PC-3 (cell line): Measurements from ENCODE around the gene RND3. TPM values are rescaled to one million over a fixed set of nuclear protein-coding genes. Genes with fewer than 3 reads are reported as not detected.
A peak's percentile ranks its signal among the peaks of the same experiment; 100 is the strongest.

Source experiments
- ATAC-seq: fragments of 200-7000 bp; cut with Tn5 transposase; 2 replicates; pipeline ENCODE4 v1.9.1; 2020; ENCODE audit warnings: mild to moderate bottlenecking, moderate library complexity
- BruUV-seq: library from RNA; stranded (reverse); fragments of 400-500 nt; replicated peaks from 2 replicates; lab custom pipeline; 2021; lab: Mats Ljungman, UMichigan
- CTCF ChIA-PET: fragments of 300-600 bp; sonication (Branson Sonifier 250); formaldehyde crosslinking; loops from one replicate; lab custom pipeline; 2022; ENCODE audit warnings: antibody characterized with exemption; lab: Charles Lee
- POLR2A ChIA-PET: fragments of 300-600 bp; sonication (Branson Sonifier 250); formaldehyde crosslinking; loops from one replicate; lab custom pipeline; 2022; ENCODE audit warnings: antibody characterized with exemption; ENCODE audit not compliant: unreplicated experiment; lab: Charles Lee
- DNase-seq: peaks from one replicate; pipeline ENCODE4 v3.0.0-alpha.2; 2015
- H2AFZ ChIP-seq: fragments of 300-600 bp; sonication (generic); 2 replicates; pipeline ENCODE4 v1.6.0; 2016; ENCODE audit warnings: antibody characterized with exemption, low read length
- H3F3A ChIP-seq: fragments of 300-600 bp; sonication (generic); one replicate; pipeline ENCODE4 v1.6.0; 2017; ENCODE audit warnings: antibody characterized with exemption, low read length, control low read depth, mild to moderate bottlenecking; ENCODE audit not compliant: unreplicated experiment
- H3K27ac ChIP-seq: fragments of 300-600 bp; sonication (generic); 2 replicates; pipeline ENCODE4 v1.5.1; 2016; ENCODE audit warnings: mild to moderate bottlenecking, low read length
- H3K27me3 ChIP-seq: fragments of 300-600 bp; sonication (generic); 2 replicates; pipeline ENCODE4 v1.6.1; 2016; ENCODE audit warnings: low read length, mixed read lengths
- H3K36me3 ChIP-seq: fragments of 300-600 bp; sonication (generic); 2 replicates; pipeline ENCODE4 v1.6.1; 2016; ENCODE audit warnings: low read depth, mixed run types, low read length, mixed read lengths
- H3K4me1 ChIP-seq: fragments of 300-600 bp; sonication (generic); 2 replicates; pipeline ENCODE4 v1.5.1; 2016; ENCODE audit warnings: low read length; ENCODE audit not compliant: insufficient read depth
- H3K4me2 ChIP-seq: fragments of 300-600 bp; sonication (generic); 2 replicates; pipeline ENCODE4 v1.6.0; 2016; ENCODE audit warnings: low read length
- H3K4me3 ChIP-seq: fragments of 300-600 bp; sonication (generic); 2 replicates; pipeline ENCODE4 v1.5.1; 2016; ENCODE audit warnings: mild to moderate bottlenecking, low read length, mixed read lengths
- H3K79me2 ChIP-seq: fragments of 300-600 bp; sonication (generic); 2 replicates; pipeline ENCODE4 v1.6.1; 2017; ENCODE audit warnings: low read length, mixed read lengths
- H3K9ac ChIP-seq: fragments of 300-600 bp; sonication (generic); 2 replicates; pipeline ENCODE4 v1.6.0; 2016; ENCODE audit warnings: mild to moderate bottlenecking, low read length
- H3K9me2 ChIP-seq: fragments of 300-600 bp; sonication (generic); replicated peaks from 2 replicates; pipeline ENCODE4 v1.6.1; 2016; ENCODE audit warnings: mixed run types, low read length, mixed read lengths
- H3K9me3 ChIP-seq: fragments of 300-600 bp; sonication (generic); 2 replicates; pipeline ENCODE4 v1.6.1; 2016; ENCODE audit warnings: low read length, mixed read lengths
- H4K20me1 ChIP-seq: fragments of 300-600 bp; sonication (generic); 2 replicates; pipeline ENCODE4 v1.6.1; 2016; ENCODE audit warnings: low read length, mixed read lengths
- EZH2 ChIP-seq: fragments of 300-600 bp; sonication (generic); IDR thresholded peaks from one replicate; pipeline ENCODE4 v1.6.1; 2017; ENCODE audit warnings: antibody characterized with exemption, mild to moderate bottlenecking, low read length; ENCODE audit not compliant: unreplicated experiment
- EZH2phosphoT487 ChIP-seq: fragments of 300-600 bp; sonication (generic); IDR thresholded peaks from 2 replicates; pipeline ENCODE4 v1.6.1; 2018; ENCODE audit warnings: mild to moderate bottlenecking, antibody characterized with exemption, low read length, borderline replicate concordance
- intact Hi-C: fragments of 100-400 bp; cut with micrococcal nuclease; formaldehyde crosslinking; loops from 2 replicates; pipeline ENCODE4 v1.9.0; 2023
- total RNA-seq: library from RNA; depleted of rRNA; stranded (reverse); fragments of >200 nt; gene quantifications from 2 replicates; pipeline ENCODE4 v1.2.3, GENCODE V29; 2014
- TF ChIP-seq, protein P1 (sequence below): fragments of 300-600 bp; sonication (generic); conservative IDR thresholded peaks from 2 replicates; pipeline ENCODE4 v1.5.1; 2017; ENCODE audit warnings: antibody characterized with exemption, low read depth, mild to moderate bottlenecking, low read length

Gene RND3
- total RNA-seq, 1 experiment from 2014 or later: 201 TPM

DNA sequence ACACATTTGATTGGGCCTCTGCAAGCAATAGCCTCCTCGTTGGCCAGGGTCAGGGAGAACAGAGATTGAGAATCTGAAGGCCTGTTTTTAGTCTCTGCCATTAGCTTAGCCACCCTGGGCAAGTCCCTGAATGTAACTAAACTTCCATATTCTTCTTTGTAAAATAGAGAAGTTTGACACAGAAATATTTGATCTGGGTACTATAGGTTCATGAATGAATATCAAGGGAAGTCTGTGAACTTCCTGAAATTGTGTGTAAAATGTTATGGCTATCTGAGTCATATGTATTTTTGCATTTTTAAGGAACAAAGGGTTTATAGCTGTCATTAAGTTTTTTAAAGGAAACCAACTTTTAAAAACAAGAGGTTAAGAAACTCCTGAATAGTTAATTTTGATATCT lies 23.2 kb downstream of the RND3 start:
- H3K9me3 ChIP-seq: no peaks in the 10 kb centered on the region
- TF ChIP-seq EZH2: no peak
- no peak for TF ChIP-seq EZH2phosphoT487
- TF ChIP-seq, protein P1, sequence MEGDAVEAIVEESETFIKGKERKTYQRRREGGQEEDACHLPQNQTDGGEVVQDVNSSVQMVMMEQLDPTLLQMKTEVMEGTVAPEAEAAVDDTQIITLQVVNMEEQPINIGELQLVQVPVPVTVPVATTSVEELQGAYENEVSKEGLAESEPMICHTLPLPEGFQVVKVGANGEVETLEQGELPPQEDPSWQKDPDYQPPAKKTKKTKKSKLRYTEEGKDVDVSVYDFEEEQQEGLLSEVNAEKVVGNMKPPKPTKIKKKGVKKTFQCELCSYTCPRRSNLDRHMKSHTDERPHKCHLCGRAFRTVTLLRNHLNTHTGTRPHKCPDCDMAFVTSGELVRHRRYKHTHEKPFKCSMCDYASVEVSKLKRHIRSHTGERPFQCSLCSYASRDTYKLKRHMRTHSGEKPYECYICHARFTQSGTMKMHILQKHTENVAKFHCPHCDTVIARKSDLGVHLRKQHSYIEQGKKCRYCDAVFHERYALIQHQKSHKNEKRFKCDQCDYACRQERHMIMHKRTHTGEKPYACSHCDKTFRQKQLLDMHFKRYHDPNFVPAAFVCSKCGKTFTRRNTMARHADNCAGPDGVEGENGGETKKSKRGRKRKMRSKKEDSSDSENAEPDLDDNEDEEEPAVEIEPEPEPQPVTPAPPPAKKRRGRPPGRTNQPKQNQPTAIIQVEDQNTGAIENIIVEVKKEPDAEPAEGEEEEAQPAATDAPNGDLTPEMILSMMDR: no peak
- DNase-seq (peak; percentile 30), ATAC-seq (peak; percentile 44)
- peaks cover 8% of the 10 kb centered on the region for H4K20me1 ChIP-seq
- peak overlapping the region; percentile 27 for H3K27ac ChIP-seq
- H3K9me2 ChIP-seq: no peaks in the 10 kb centered on the region
- H3K4me1 ChIP-seq: peaks cover 37% of the 10 kb centered on the region
- H3K4me2 ChIP-seq: no peak overlapping the region
- peaks cover 13% of the 10 kb centered on the region for H3F3A ChIP-seq
- no TSS peak for BruUV-seq
- intact Hi-C loops: no loop called here
- peaks cover 11% of the 10 kb centered on the region for H3K36me3 ChIP-seq
- H3K4me3 ChIP-seq: no peak overlapping the region
- ChIA-PET CTCF (no interaction called here), POLR2A (interaction anchor here (0.6 to 0.7 kb wide), 2 partner anchors 10 to 184 kb away, joined by 3 read pairs; no protein-coding TSS in a partner anchor)
- no peak overlapping the region for H3K9ac ChIP-seq
- H2AFZ ChIP-seq: no peak overlapping the region
- peaks cover 8% of the 10 kb centered on the region for H3K79me2 ChIP-seq
- H3K27me3 ChIP-seq: no peaks in the 10 kb centered on the region

DNA sequence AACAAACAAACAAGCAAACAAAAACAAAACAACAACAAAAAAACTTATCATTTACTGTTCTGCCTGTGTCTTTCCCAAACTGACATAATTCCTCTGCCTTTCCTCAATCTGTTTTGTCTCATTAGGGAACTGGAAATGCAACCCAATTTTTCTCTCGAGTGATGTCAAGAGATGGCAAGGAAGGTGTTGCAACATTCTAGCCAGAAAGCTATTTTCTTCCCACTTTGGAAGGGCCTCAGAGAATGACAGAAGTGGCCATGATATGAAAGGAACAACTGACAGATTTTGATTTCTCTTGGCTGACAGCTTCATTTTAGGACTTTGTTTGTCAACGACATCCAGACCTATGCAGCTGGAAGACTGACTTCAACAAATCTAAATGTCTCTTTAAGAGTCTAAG lies 24.7 kb downstream of the RND3 start:
- no peak for TF ChIP-seq EZH2
- no peak for TF ChIP-seq EZH2phosphoT487
- TF ChIP-seq, protein P1: no peak
- no TSS peak for BruUV-seq
- intact Hi-C loops: no loop called here

DNA sequence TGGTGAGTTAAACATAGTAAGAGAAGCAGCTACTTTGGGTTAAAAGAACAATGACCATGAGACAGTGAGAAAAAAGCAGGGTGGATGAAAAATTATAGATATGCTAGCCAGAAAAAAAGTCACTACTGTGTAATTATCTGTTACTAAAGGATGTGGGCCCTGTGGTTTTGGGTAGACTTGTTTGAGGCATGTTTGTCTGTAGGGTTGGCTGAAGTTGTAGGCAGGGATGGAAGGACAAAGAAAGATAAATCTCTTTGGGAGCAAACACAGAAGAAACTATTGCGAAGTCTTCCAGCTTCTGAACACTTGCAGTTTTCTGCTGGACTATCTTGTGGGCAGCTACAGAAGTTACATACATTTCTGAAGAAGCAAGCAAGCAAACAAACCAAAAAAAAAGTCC lies 28.2 kb downstream of the RND3 start:
- Histone ChIP-seq H3K9me3 (no peaks in the 10 kb centered on the region), H2AFZ (no peak overlapping the region), H3F3A (no peaks in the 10 kb centered on the region), H3K4me2 (no peak overlapping the region), H3K27ac (no peak overlapping the region), H3K27me3 (no peaks in the 10 kb centered on the region), H4K20me1 (no peaks in the 10 kb centered on the region), H3K9ac (no peak overlapping the region), H3K79me2 (no peaks in the 10 kb centered on the region), H3K4me3 (no peak overlapping the region), H3K36me3 (no peaks in the 10 kb centered on the region), H3K4me1 (peaks cover 5% of the 10 kb centered on the region), H3K9me2 (no peaks in the 10 kb centered on the region)
- ChIA-PET CTCF (no interaction called here), POLR2A (no interaction called here)
- DNase-seq (no peak), ATAC-seq (no peak)
- intact Hi-C loops: no loop called here
- BruUV-seq: no TSS peak
- TF ChIP-seq, protein P1: no peak
- TF ChIP-seq EZH2: no peak
- no peak for TF ChIP-seq EZH2phosphoT487

More for the DNA sequence above, 24.7 kb downstream of the RND3 start:
- Histone ChIP-seq H3K9me2 (no peaks in the 10 kb centered on the region), H3K9me3 (no peaks in the 10 kb centered on the region), H3K79me2 (no peaks in the 10 kb centered on the region), H3K9ac (no peak overlapping the region), H4K20me1 (no peaks in the 10 kb centered on the region), H3F3A (peaks cover 7% of the 10 kb centered on the region), H3K4me3 (no peak overlapping the region), H3K4me1 (peaks cover 26% of the 10 kb centered on the region), H3K27me3 (no peaks in the 10 kb centered on the region), H3K4me2 (no peak overlapping the region), H3K27ac (no peak overlapping the region), H2AFZ (no peak overlapping the region), H3K36me3 (no peaks in the 10 kb centered on the region)
- DNase-seq: no peak
- ChIA-PET CTCF (no interaction called here), POLR2A (no interaction called here)
- ATAC-seq: no peak
